ENCODE results near the gene SLAMF6.
"Not testable (repeated sequence)": the region's sequence is repeated elsewhere in the genome, so short reads cannot be mapped to it uniquely, and the experiment has no call there.

DNA sequence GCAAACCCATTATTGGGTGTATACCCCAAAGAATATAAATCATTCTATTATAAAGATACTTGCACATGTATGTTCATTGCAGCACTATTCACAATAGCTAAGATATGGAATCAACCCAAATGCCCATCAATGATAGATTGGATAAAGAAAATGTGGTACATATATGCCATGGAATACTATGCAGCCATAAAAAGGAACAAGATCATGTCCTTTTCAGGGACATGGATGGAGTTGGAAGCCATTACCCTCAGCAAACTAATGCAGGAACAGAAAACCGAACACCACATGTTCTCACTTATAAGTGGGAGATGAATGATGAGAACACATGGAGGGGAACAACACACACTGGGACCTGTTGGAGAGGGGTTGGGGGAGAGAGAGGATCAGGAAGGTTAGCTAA is 40.2 kb upstream of the SLAMF6 start:
- TF ChIP-seq, protein P1, sequence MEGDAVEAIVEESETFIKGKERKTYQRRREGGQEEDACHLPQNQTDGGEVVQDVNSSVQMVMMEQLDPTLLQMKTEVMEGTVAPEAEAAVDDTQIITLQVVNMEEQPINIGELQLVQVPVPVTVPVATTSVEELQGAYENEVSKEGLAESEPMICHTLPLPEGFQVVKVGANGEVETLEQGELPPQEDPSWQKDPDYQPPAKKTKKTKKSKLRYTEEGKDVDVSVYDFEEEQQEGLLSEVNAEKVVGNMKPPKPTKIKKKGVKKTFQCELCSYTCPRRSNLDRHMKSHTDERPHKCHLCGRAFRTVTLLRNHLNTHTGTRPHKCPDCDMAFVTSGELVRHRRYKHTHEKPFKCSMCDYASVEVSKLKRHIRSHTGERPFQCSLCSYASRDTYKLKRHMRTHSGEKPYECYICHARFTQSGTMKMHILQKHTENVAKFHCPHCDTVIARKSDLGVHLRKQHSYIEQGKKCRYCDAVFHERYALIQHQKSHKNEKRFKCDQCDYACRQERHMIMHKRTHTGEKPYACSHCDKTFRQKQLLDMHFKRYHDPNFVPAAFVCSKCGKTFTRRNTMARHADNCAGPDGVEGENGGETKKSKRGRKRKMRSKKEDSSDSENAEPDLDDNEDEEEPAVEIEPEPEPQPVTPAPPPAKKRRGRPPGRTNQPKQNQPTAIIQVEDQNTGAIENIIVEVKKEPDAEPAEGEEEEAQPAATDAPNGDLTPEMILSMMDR (IDR thresholded peaks at IDR 0.05; ENCODE audit: low read depth, low read length, missing input control): not testable (repeated sequence)
- TF ChIP-seq GABPA (IDR thresholded peaks at IDR 0.05 in 1 of 2, conservative IDR thresholded peaks at IDR 0.05 in 1 of 2); YY1 (IDR thresholded peaks at IDR 0.05); FOXA1 (IDR thresholded peaks at IDR 0.05); REST (IDR thresholded peaks at IDR 0.05); TAF1 (conservative IDR thresholded peaks at IDR 0.05); HNF4A (conservative IDR thresholded peaks at IDR 0.05); EGR1 (IDR thresholded peaks at IDR 0.05; ENCODE audit: low read depth in 2 of 2): not testable (repeated sequence)
- TF ChIP-seq, protein P2, sequence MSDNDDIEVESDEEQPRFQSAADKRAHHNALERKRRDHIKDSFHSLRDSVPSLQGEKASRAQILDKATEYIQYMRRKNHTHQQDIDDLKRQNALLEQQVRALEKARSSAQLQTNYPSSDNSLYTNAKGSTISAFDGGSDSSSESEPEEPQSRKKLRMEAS (IDR thresholded peaks at IDR 0.05): not testable (repeated sequence)

All from liver (tissue), 3 donors.